GM23338 (cell line): ENCODE measurements around the gene RASA3. TPM values are rescaled to one million over a fixed set of nuclear protein-coding genes. Genes with fewer than 3 reads are reported as not detected.

Experiments
- ATAC-seq: fragments of 200-7000 bp; cut with Tn5 transposase; 3 replicates; pipeline ENCODE4 v1.9.1; 2020
- DNase-seq: peaks from one replicate; pipeline ENCODE4 v3.0.0-alpha.2; 2015; ENCODE audit warnings: low spot score
- H2AFZ ChIP-seq: fragments of 200-600 bp; sonication (generic); 2 replicates; pipeline ENCODE4 v1.8.0; 2016; ENCODE audit warnings: antibody characterized with exemption, mild to moderate bottlenecking, moderate library complexity
- H3F3A ChIP-seq: fragments of 200-600 bp; sonication (generic); replicated peaks from 2 replicates; pipeline ENCODE4 v1.8.0; 2017; ENCODE audit warnings: antibody characterized with exemption, mixed run types, low read depth
- H3K27ac ChIP-seq: fragments of 200-600 bp; sonication (generic); 2 replicates; pipeline ENCODE4 v1.6.1; 2016; ENCODE audit warnings: low read depth
- H3K27me3 ChIP-seq: fragments of 200-600 bp; sonication (generic); 2 replicates; pipeline ENCODE4 v1.8.0; 2016; ENCODE audit warnings: mild to moderate bottlenecking, mixed run types, moderate library complexity; ENCODE audit not compliant: insufficient read depth
- H3K36me3 ChIP-seq: fragments of 200-600 bp; sonication (generic); 2 replicates; pipeline ENCODE4 v1.8.0; 2016; ENCODE audit warnings: mild to moderate bottlenecking; ENCODE audit not compliant: insufficient read depth
- H3K4me1 ChIP-seq: fragments of 200-600 bp; sonication (generic); 2 replicates; pipeline ENCODE4 v1.8.0; 2016; ENCODE audit warnings: mild to moderate bottlenecking, moderate library complexity; ENCODE audit not compliant: insufficient read depth
- H3K4me2 ChIP-seq: fragments of 200-600 bp; sonication (generic); 2 replicates; pipeline ENCODE4 v1.7.1; 2017; ENCODE audit warnings: mixed run types
- H3K4me3 ChIP-seq: fragments of 200-600 bp; sonication (generic); 2 replicates; pipeline ENCODE4 v1.6.1; 2016; ENCODE audit warnings: mixed run types
- H3K79me2 ChIP-seq: fragments of 200-600 bp; sonication (generic); replicated peaks from 2 replicates; pipeline ENCODE4 v1.8.0; 2017; ENCODE audit warnings: mild to moderate bottlenecking; ENCODE audit not compliant: insufficient read depth
- H3K9me2 ChIP-seq: fragments of 200-600 bp; sonication (generic); 2 replicates; pipeline ENCODE4 v1.8.0; 2017; ENCODE audit not compliant: insufficient read depth
- H4K20me1 ChIP-seq: fragments of 200-600 bp; sonication (generic); replicated peaks from 2 replicates; pipeline ENCODE4 v1.8.0; 2017; ENCODE audit warnings: mild to moderate bottlenecking; ENCODE audit not compliant: insufficient read depth
- H3K27ac Mint-ChIP-seq: 2 replicates; pipeline ENCODE4 v1.8.0; 2020; ENCODE audit warnings: inconsistent platforms, mild to moderate bottlenecking, moderate library complexity, mixed read lengths
- H3K27me3 Mint-ChIP-seq: 3 replicates; pipeline ENCODE4 v1.8.0; 2022; ENCODE audit warnings: low read depth, mild to moderate bottlenecking, moderate library complexity, mixed read lengths, inconsistent platforms; ENCODE audit not compliant: insufficient read depth, poor library complexity
- H3K36me3 Mint-ChIP-seq: 3 replicates; pipeline ENCODE4 v1.8.0; 2021; ENCODE audit warnings: low read depth, mild to moderate bottlenecking, inconsistent platforms, moderate library complexity, mixed read lengths
- H3K4me1 Mint-ChIP-seq: 3 replicates; pipeline ENCODE4 v1.8.0; 2020; ENCODE audit warnings: mild to moderate bottlenecking, inconsistent platforms, mixed read lengths
- H3K4me3 Mint-ChIP-seq: 3 replicates; pipeline ENCODE4 v1.8.0; 2021; ENCODE audit warnings: moderate library complexity, mild to moderate bottlenecking, inconsistent platforms, mixed read lengths
- H3K9me3 Mint-ChIP-seq: 3 replicates; pipeline ENCODE4 v1.8.0; 2020; ENCODE audit warnings: moderate library complexity, mild to moderate bottlenecking, inconsistent platforms, mixed read lengths
- CREB1 ChIP-seq: fragments of 250-450 bp; sonication (Bioruptor Pico); IDR thresholded peaks from 2 replicates; pipeline ENCODE4 v1.5.0; 2020; ENCODE audit warnings: low read depth, mild to moderate bottlenecking, moderate library complexity
- CTCF ChIP-seq, 2 experiments: fragments of 200-600 bp in 1 of 2; sonication (generic) in 1 of 2; conservative IDR thresholded peaks; 2 replicates each; pipeline versions ENCODE4 v1.5.1 to v1.6.1; 2016 to 2017; ENCODE audit warnings: antibody characterized with exemption in 2 of 2, low read depth in 2 of 2, mild to moderate bottlenecking in 2 of 2, moderate library complexity in 1 of 2
- ETS1 ChIP-seq: IDR thresholded peaks from 2 replicates; pipeline ENCODE4 v1.6.1; 2016; ENCODE audit warnings: antibody characterized with exemption
- EZH2 ChIP-seq: fragments of 200-600 bp; sonication (generic); IDR thresholded peaks from one replicate; pipeline ENCODE4 v1.8.0; 2017; ENCODE audit warnings: antibody characterized with exemption, mild to moderate bottlenecking, low read depth; ENCODE audit not compliant: unreplicated experiment
- EZH2phosphoT487 ChIP-seq: fragments of 200-600 bp; sonication (generic); IDR thresholded peaks from one replicate; pipeline ENCODE4 v1.8.1; 2018; ENCODE audit warnings: antibody characterized with exemption; ENCODE audit not compliant: unreplicated experiment
- JUNB ChIP-seq: IDR thresholded peaks from one replicate; pipeline ENCODE4 v1.6.1; 2016; ENCODE audit warnings: antibody characterized with exemption; ENCODE audit not compliant: unreplicated experiment
- NANOG ChIP-seq: IDR thresholded peaks from 2 replicates; pipeline ENCODE4 v1.6.1; 2016; ENCODE audit warnings: antibody characterized with exemption, borderline replicate concordance
- POLR2AphosphoS5 ChIP-seq: IDR thresholded peaks from 2 replicates; pipeline ENCODE4 v1.6.1; 2016; ENCODE audit warnings: antibody characterized with exemption, low read depth
- REST ChIP-seq: IDR thresholded peaks from one replicate; pipeline ENCODE4 v1.6.1; 2018; ENCODE audit warnings: antibody characterized with exemption; ENCODE audit not compliant: unreplicated experiment
- STAT1 ChIP-seq: IDR thresholded peaks from one replicate; pipeline ENCODE4 v1.6.1; 2016; ENCODE audit warnings: antibody characterized with exemption; ENCODE audit not compliant: unreplicated experiment
- ZNF114 ChIP-seq: fragments of 250-450 bp; sonication (Bioruptor Pico); IDR thresholded peaks from 2 replicates; pipeline ENCODE4 v1.5.0; 2020; ENCODE audit warnings: mild to moderate bottlenecking, moderate library complexity
- ZNF331 ChIP-seq: fragments of 250-450 bp; sonication (Bioruptor Pico); IDR thresholded peaks from 2 replicates; pipeline ENCODE4 v1.5.0; 2020; ENCODE audit warnings: low read depth, mild to moderate bottlenecking, moderate library complexity
- ZNF462 ChIP-seq: fragments of 250-450 bp; sonication (Bioruptor Pico); IDR thresholded peaks from 2 replicates; pipeline ENCODE4 v1.5.0; 2020; ENCODE audit warnings: mild to moderate bottlenecking, moderate library complexity
- polyA plus RNA-seq: library from polyadenylated mRNA; unstranded; fragments of >200 nt; fragmentation: Nextera tagmentation; extraction: Ambion mirVana; gene quantifications from 2 replicates; pipeline ENCODE4 v1.2.1, GENCODE V29; 2016
- total RNA-seq: library from RNA; depleted of rRNA; stranded (reverse); fragments of >200 nt; shearing (Covaris generic); gene quantifications from 2 replicates; pipeline ENCODE4 v1.2.3, GENCODE V29; 2014

The RASA3 gene
- total and polyA plus RNA-seq, 2 experiments from 2014 or later, result 11.2 to 20.7 TPM

- H3K4me3 Mint-ChIP-seq, result no peak overlapping the region
- no peak overlapping the region for H3K4me2 ChIP-seq
- ATAC-seq (no peak), DNase-seq (no peak)
- peaks cover 8% of the 10 kb centered on the region for H3K27me3 Mint-ChIP-seq
- no peaks in the 10 kb centered on the region for H3K36me3 ChIP-seq
- peaks cover 12% of the 10 kb centered on the region for H3K36me3 Mint-ChIP-seq
- no peaks in the 10 kb centered on the region for H3K27me3 ChIP-seq
- H3K27ac Mint-ChIP-seq, result no peak overlapping the region
- no peaks in the 10 kb centered on the region for H3K9me2 ChIP-seq
- H3K9me3 Mint-ChIP-seq, result peaks cover 28% of the 10 kb centered on the region
- H3F3A ChIP-seq, result no peaks in the 10 kb centered on the region
- no peak overlapping the region for H3K4me3 ChIP-seq
- no peaks in the 10 kb centered on the region for H3K4me1 ChIP-seq
- H3K27ac ChIP-seq, result no peak overlapping the region
- TF ChIP-seq ETS1 (no peak), POLR2AphosphoS5 (no peak), ZNF462 (no peak), EZH2 (no peak), CREB1 (CRISPR knock-in tag) (no peak), STAT1 (no peak), REST (no peak), ZNF331 (CRISPR knock-in tag) (no peak), JUNB (no peak), CTCF (conservative IDR thresholded peaks at IDR 0.05; ENCODE audit: low read depth in 2 of 2) (no peak), EZH2phosphoT487 (no peak), NANOG (no peak), ZNF114 (CRISPR knock-in tag) (no peak)
- H4K20me1 ChIP-seq, result no peaks in the 10 kb centered on the region
- no peak overlapping the region for H2AFZ ChIP-seq
- H3K4me1 Mint-ChIP-seq, result no peaks in the 10 kb centered on the region
- H3K79me2 ChIP-seq, result no peaks in the 10 kb centered on the region
Measured at GRCh38 chr13:113965383-113965874, 167.0 kb downstream of the RASA3 start.
